ENCODE data around the gene USP48. TPM values are rescaled to one million over a fixed set of nuclear protein-coding genes. Genes with fewer than 3 reads are reported as not detected.

Gene USP48
- total and polyA plus RNA-seq, 10 donors, result 17.5 to 105 (median 82.4) TPM

DNA sequence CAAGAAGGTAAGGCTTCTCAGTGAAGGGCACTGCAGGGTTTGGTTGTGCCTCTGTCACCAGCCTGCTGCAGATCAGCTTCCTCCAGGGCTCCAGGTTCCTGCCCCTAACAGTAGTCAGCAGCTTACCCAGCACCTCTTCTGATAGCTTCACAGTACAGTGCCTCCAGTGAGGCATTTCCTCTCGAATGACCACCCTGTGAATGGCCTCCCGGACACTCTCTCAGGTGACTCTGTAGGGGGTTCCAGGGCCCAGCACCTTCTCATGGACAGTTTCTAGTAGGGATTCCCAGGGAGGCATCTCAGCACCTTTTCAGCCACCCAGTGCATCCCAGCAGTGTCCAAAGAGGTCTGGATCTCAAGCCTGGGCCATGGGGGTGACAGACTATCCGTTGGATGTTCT lies 28.4 kb downstream of the USP48 start:
- TF ChIP-seq CTCF (IDR thresholded peaks at IDR 0.05 in 8 of 11, conservative IDR thresholded peaks at IDR 0.05 in 3 of 11), result no peak
- no peak for TF ChIP-seq POLR2AphosphoS5 (IDR thresholded peaks at IDR 0.05)
- 81 to 98% (median 90%) methylated on average over 3 of the region's 3 CpGs for WGBS, 5 donors
- Histone ChIP-seq H3K4me3 (no peak overlapping the region), H3K4me1 (peaks cover 0 to 25% (median 5%) of the 10 kb centered on the region in 6 donors), H3K27me3 (replicated peaks in 1 of 7) (no peaks in the 10 kb centered on the region), H3K36me3 (peaks cover 2 to 78% (median 60%) of the 10 kb centered on the region in 6 donors), H3K27ac (no peak overlapping the region), H3K9me3 (no peaks in the 10 kb centered on the region)
- no peak for DNase-seq
- intact Hi-C loops (cut with DNase I; ENCODE audit: low total_unique reads), result no loop called here

- Histone ChIP-seq H3K27me3 (replicated peaks in 1 of 7) (no peaks in the 10 kb centered on the region), H3K27ac (no peak overlapping the region), H3K36me3 (peaks cover 2 to 99% (median 76%) of the 10 kb centered on the region in 6 donors), H3K4me3 (no peak overlapping the region), H3K9me3 (no peaks in the 10 kb centered on the region), H3K4me1 (peaks cover 0 to 3% (median 0%) of the 10 kb centered on the region in 6 donors)
- DNase-seq, result no peak
- TF ChIP-seq POLR2AphosphoS5 (IDR thresholded peaks at IDR 0.05) (no peak), POLR2A (IDR thresholded peaks at IDR 0.05) (no peak), CTCF (IDR thresholded peaks at IDR 0.05 in 8 of 11, conservative IDR thresholded peaks at IDR 0.05 in 3 of 11) (no peak)
- WGBS, 5 donors, result 92 to 100% (median 96%) methylated on average over 2 of the region's 2 CpGs
- intact Hi-C loops (cut with DNase I; ENCODE audit: low total_unique reads), result no loop called here
Measured at GRCh38 chr1:21752186-21752585, 30.8 kb downstream of the USP48 start.

DNA sequence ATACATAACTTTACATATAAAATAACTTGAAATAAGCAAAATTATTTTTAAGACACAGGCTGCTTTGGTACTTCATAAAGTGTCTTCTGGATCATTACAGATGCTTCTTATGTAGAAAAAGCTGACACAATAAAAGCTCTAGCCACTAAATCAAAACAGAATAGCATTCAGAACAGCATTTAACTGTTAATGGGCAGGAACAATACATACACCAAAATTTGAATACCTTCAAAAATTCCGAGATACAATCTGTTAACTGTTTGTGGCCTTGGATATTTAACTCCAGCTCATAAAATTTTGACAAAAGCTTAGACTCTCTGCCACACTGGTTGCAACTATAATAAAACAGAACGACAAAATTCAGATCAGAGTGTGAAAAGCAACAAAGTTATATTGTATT lies 31.7 kb downstream of the USP48 start:
- DNase-seq, result no peak
- TF ChIP-seq POLR2AphosphoS5 (IDR thresholded peaks at IDR 0.05) (no peak), CTCF (IDR thresholded peaks at IDR 0.05 in 8 of 11, conservative IDR thresholded peaks at IDR 0.05 in 3 of 11) (no peak), POLR2A (IDR thresholded peaks at IDR 0.05) (no peak)

DNA sequence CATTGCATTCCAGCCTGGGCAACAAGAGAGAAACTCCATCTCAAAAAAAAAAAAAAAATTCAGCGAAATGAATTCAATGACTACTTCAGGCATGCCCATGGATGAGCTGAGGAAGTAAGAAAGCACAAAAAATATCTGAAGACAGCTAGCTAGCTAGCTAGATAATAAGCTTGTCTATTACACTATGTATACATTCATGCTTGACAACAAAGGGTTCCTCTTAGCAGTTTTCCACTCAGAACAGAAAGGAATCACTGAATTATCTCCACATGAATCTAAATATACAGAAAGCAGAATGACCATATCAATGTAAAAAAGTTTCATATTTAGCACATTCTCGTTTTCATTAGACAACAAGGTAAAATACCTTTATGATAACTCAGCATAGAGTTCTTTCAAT lies 32.1 kb downstream of the USP48 start:
- intact Hi-C loops (cut with DNase I; ENCODE audit: low total_unique reads), result no loop called here
- no peak overlapping the region for H3K27ac ChIP-seq
- peaks cover 2 to 100% (median 84%) of the 10 kb centered on the region in 6 donors for H3K36me3 ChIP-seq
- no peak overlapping the region for H3K4me3 ChIP-seq
- H3K4me1 ChIP-seq, result no peaks in the 10 kb centered on the region
- WGBS, 5 donors, result 48 to 79% (median 50%) methylated on average over 2 of the region's 2 CpGs
- no peaks in the 10 kb centered on the region for H3K9me3 ChIP-seq
- TF ChIP-seq POLR2A (IDR thresholded peaks at IDR 0.05), result no peak
- no peak for TF ChIP-seq CTCF (IDR thresholded peaks at IDR 0.05 in 8 of 11, conservative IDR thresholded peaks at IDR 0.05 in 3 of 11)
- TF ChIP-seq POLR2AphosphoS5 (IDR thresholded peaks at IDR 0.05), result no peak
- no peaks in the 10 kb centered on the region for H3K27me3 ChIP-seq (replicated peaks in 1 of 7)
- DNase-seq, result no peak

More for the DNA sequence above, 31.7 kb downstream of the USP48 start:
- 93 to 97% (median 95%) methylated on average over 2 of the region's 2 CpGs for WGBS, 5 donors
- H3K36me3 ChIP-seq, result peaks cover 2 to 100% (median 83%) of the 10 kb centered on the region in 6 donors
- no peaks in the 10 kb centered on the region for H3K9me3 ChIP-seq
- H3K27me3 ChIP-seq (replicated peaks in 1 of 7), result no peaks in the 10 kb centered on the region
- no peak overlapping the region for H3K4me3 ChIP-seq
- intact Hi-C loops (cut with DNase I; ENCODE audit: low total_unique reads), result no loop called here
- H3K4me1 ChIP-seq, result no peaks in the 10 kb centered on the region
- H3K27ac ChIP-seq, result no peak overlapping the region

All from spleen (tissue), 11 donors.